G401 (cell line): ENCODE measurements around the gene PLXND1. TPM values are rescaled to one million over a fixed set of nuclear protein-coding genes. Genes with fewer than 3 reads are reported as not detected.

Experiments used
- DNase-seq: peaks from one replicate; pipeline ENCODE4 v3.0.0-alpha.2; 2015; ENCODE audit warnings: low spot score
- in situ Hi-C: cut with HindIII; loops from 2 replicates; pipeline ENCODE4 v1.10.0; 2016; ENCODE audit warnings: low sequenced_read_pairs, mixed read lengths
- total RNA-seq: library from RNA; depleted of rRNA; stranded (reverse); fragments of >200 nt; shearing (Covaris generic); gene quantifications from 2 replicates; pipeline ENCODE4 v1.2.3, GENCODE V29; 2014

The PLXND1 gene
- total RNA-seq, 1 experiment from 2014 or later = 54.7 TPM

- DNase-seq = no peak
- in situ Hi-C loops = no loop called here
Measured at GRCh38 chr3:129592381-129593131, 13.9 kb downstream of the PLXND1 start.

GRCh38 chr3:129591932-129592331 lies 14.5 kb downstream of the PLXND1 start:
- in situ Hi-C loops = no loop called here
- no peak for DNase-seq

- in situ Hi-C loops = no loop called here
Measured at GRCh38 chr3:129590215-129590614, 16.3 kb downstream of the PLXND1 start.

GRCh38 chr3:129587566-129588210 lies 18.8 kb downstream of the PLXND1 start:
- DNase-seq = no peak
- in situ Hi-C loops = no loop called here

More at GRCh38 chr3:129590215-129590614, 16.3 kb downstream of the PLXND1 start:
- no peak for DNase-seq

GRCh38 chr3:129586746-129587430 lies 19.6 kb downstream of the PLXND1 start:
- in situ Hi-C loops = no loop called here
- DNase-seq = no peak

GRCh38 chr3:129585949-129586657 lies 20.4 kb downstream of the PLXND1 start:
- in situ Hi-C loops = no loop called here
- no peak for DNase-seq

GRCh38 chr3:129584631-129585030 lies 21.8 kb downstream of the PLXND1 start:
- in situ Hi-C loops = no loop called here
- no peak for DNase-seq

GRCh38 chr3:129583289-129583688 lies 23.2 kb downstream of the PLXND1 start:
- no peak for DNase-seq

GRCh38 chr3:129582799-129583198 lies 23.7 kb downstream of the PLXND1 start:
- in situ Hi-C loops = no loop called here
- no peak for DNase-seq

More at GRCh38 chr3:129583289-129583688, 23.2 kb downstream of the PLXND1 start:
- in situ Hi-C loops = no loop called here

- in situ Hi-C loops = no loop called here
Measured at GRCh38 chr3:129581623-129582022, 24.9 kb downstream of the PLXND1 start.

GRCh38 chr3:129579991-129580390 lies 26.5 kb downstream of the PLXND1 start:
- in situ Hi-C loops = no loop called here
- DNase-seq = no peak

More at GRCh38 chr3:129581623-129582022, 24.9 kb downstream of the PLXND1 start:
- DNase-seq = no peak

- no peak for DNase-seq
- in situ Hi-C loops = no loop called here
Measured at GRCh38 chr3:129577925-129578786, 28.3 kb downstream of the PLXND1 start.

GRCh38 chr3:129577366-129577765 lies 29.1 kb downstream of the PLXND1 start:
- in situ Hi-C loops = no loop called here
- DNase-seq = no peak

- in situ Hi-C loops = no loop called here
Measured at GRCh38 chr3:129576514-129577352, 29.7 kb downstream of the PLXND1 start.

GRCh38 chr3:129575997-129576384 lies 30.5 kb downstream of the PLXND1 start:
- DNase-seq = no peak
- in situ Hi-C loops = no loop called here

More at GRCh38 chr3:129576514-129577352, 29.7 kb downstream of the PLXND1 start:
- DNase-seq = no peak

- in situ Hi-C loops = no loop called here
Measured at GRCh38 chr3:129575233-129575996, 31.1 kb downstream of the PLXND1 start.

GRCh38 chr3:129574206-129574605 lies 32.3 kb downstream of the PLXND1 start:
- in situ Hi-C loops = no loop called here
- DNase-seq = no peak

More at GRCh38 chr3:129575233-129575996, 31.1 kb downstream of the PLXND1 start:
- DNase-seq = no peak
